Osteocyte (in vitro differentiated cells): ENCODE measurements around the gene TRIO. TPM values are rescaled to one million over a fixed set of nuclear protein-coding genes. Genes with fewer than 3 reads are reported as not detected.

Experiments
- DNase-seq: peaks from one replicate; pipeline ENCODE4 v3.0.0; 2021; ENCODE audit warnings: mixed read lengths; ENCODE audit not compliant: unreplicated experiment; ENCODE audit errors: extremely low spot score
- H3K27ac Mint-ChIP-seq: one replicate; pipeline ENCODE4 v1.8.0; 2021; ENCODE audit warnings: mild to moderate bottlenecking, mixed read lengths; ENCODE audit not compliant: unreplicated experiment
- H3K27me3 Mint-ChIP-seq: one replicate; pipeline ENCODE4 v1.8.0; 2021; ENCODE audit warnings: mixed read lengths; ENCODE audit not compliant: unreplicated experiment
- H3K36me3 Mint-ChIP-seq: one replicate; pipeline ENCODE4 v1.8.0; 2021; ENCODE audit warnings: mixed read lengths; ENCODE audit not compliant: unreplicated experiment
- H3K4me1 Mint-ChIP-seq: one replicate; pipeline ENCODE4 v1.8.0; 2021; ENCODE audit warnings: mixed read lengths; ENCODE audit not compliant: unreplicated experiment
- H3K4me3 Mint-ChIP-seq: one replicate; pipeline ENCODE4 v1.8.0; 2021; ENCODE audit warnings: mild to moderate bottlenecking, moderate library complexity, mixed read lengths; ENCODE audit not compliant: unreplicated experiment
- H3K9me3 Mint-ChIP-seq: one replicate; pipeline ENCODE4 v1.8.0; 2021; ENCODE audit warnings: mixed read lengths; ENCODE audit not compliant: unreplicated experiment
- total RNA-seq: library from RNA; stranded (reverse); gene quantifications from 2 replicates; pipeline ENCODE4 v1.2.1, GENCODE V29; 2021
- TF ChIP-seq, protein P1 (sequence below): fragments of 200-600 bp; sonication (generic); IDR thresholded peaks from 2 replicates; pipeline ENCODE4 v1.5.0; 2021; ENCODE audit warnings: antibody characterized with exemption, mild to moderate bottlenecking, moderate library complexity

TRIO gene
- total RNA-seq, 1 donor from 2014 or later: 336 TPM

DNA sequence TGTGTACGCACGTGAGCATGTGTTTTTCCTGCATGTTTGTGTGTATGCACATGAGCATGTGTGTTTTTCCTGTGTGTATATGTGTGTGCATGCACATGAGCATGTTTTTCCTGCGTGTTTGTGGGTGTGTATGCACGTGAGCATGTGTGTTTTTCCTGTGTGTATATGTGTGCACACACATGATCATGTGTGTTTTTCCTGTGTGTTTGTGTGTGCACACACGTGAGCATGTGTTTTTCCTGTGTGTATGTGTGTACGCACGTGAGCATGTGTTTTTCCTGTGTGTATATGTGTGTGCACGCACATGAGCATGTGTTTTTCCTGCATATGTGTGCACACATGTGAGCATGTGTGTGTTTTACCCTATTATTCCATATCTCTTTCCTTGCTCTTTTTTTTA, 205.9 kb downstream of the TRIO start:
- DNase-seq: no peak
- H3K27ac Mint-ChIP-seq: peak overlapping the region; percentile 28
- peaks cover 16% of the 10 kb centered on the region for H3K4me1 Mint-ChIP-seq
- no peaks in the 10 kb centered on the region for H3K27me3 Mint-ChIP-seq
- peaks cover 24% of the 10 kb centered on the region for H3K36me3 Mint-ChIP-seq
- no peaks in the 10 kb centered on the region for H3K9me3 Mint-ChIP-seq
- TF ChIP-seq, protein P1, sequence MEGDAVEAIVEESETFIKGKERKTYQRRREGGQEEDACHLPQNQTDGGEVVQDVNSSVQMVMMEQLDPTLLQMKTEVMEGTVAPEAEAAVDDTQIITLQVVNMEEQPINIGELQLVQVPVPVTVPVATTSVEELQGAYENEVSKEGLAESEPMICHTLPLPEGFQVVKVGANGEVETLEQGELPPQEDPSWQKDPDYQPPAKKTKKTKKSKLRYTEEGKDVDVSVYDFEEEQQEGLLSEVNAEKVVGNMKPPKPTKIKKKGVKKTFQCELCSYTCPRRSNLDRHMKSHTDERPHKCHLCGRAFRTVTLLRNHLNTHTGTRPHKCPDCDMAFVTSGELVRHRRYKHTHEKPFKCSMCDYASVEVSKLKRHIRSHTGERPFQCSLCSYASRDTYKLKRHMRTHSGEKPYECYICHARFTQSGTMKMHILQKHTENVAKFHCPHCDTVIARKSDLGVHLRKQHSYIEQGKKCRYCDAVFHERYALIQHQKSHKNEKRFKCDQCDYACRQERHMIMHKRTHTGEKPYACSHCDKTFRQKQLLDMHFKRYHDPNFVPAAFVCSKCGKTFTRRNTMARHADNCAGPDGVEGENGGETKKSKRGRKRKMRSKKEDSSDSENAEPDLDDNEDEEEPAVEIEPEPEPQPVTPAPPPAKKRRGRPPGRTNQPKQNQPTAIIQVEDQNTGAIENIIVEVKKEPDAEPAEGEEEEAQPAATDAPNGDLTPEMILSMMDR: no peak
- no peak overlapping the region for H3K4me3 Mint-ChIP-seq

DNA sequence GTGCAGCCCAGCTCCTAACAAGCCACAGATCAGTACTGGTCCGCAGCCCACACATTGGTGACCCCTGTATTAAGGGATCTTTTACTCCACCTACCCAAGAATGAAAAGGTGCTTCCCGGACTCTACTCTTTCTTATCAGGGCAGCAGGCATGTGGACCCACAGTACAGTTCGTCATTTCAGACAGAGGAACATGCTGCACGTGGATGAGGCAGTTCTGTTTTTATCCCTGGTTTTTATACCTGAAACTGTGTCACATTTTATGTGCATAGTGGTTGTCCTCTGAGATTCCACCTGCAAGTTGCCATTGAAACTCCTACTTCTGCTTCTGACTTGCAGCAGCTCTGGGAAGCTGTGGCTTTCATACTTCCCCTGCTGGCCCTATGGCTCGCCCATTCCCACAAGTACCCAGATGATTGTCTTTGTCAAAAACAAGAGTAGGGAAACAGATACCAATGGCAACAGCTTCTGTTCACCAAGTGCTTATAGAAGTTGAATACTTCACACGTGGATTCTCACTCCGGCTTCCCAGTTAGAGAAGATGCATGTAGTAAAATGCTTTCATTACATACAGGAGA, 208.0 kb downstream of the TRIO start:
- Mint-ChIP-seq H3K9me3 (no peaks in the 10 kb centered on the region), H3K36me3 (peaks cover 15% of the 10 kb centered on the region), H3K27ac (peak overlapping the region; percentile 18), H3K4me3 (no peak overlapping the region), H3K4me1 (peaks cover 32% of the 10 kb centered on the region), H3K27me3 (no peaks in the 10 kb centered on the region)
- TF ChIP-seq, protein P1: no peak
- no peak for DNase-seq

DNA sequence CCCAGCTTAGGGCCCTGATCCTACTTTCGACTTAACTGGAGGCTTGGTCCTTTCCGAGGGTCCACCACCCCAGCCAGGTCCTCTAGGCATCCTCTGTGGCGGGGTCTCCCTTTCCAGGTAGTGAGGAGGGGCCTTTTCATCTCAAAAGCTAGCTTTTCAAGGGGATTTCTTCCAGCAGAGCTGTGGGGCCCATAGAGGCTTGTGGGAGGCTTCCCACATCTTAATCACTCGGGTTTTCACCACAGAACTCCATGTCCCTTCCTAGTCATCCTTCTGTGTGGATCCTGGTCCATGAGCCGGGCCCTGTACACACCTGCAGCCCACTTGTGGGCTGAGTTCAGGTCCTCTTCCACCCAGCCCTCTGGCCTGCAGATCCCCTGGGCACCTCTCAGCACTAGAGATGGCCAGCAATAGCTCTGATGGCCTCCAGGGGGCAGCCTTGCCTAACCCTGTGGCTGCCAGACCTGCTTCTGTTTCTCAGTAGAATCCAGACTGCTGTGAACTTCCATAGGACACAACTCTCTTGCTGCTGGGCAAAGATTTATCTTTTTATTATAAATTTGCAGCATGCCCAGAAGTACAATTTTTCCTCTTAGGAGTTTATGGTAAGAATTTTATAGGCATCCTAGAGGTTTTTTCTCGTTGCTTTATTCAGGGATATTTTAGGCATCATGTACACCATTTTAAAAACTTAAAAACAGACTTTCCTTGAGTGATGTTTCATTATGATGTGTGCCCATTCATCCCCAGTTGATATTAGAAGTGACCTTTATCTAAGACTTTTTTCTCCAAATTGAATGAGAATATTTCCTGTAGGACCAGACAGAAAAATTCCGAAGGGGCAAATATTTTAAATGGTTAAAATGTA, 208.9 kb downstream of the TRIO start:
- Mint-ChIP-seq H3K4me3 (no peak overlapping the region), H3K27ac (peak overlapping the region; percentile 54)

DNA sequence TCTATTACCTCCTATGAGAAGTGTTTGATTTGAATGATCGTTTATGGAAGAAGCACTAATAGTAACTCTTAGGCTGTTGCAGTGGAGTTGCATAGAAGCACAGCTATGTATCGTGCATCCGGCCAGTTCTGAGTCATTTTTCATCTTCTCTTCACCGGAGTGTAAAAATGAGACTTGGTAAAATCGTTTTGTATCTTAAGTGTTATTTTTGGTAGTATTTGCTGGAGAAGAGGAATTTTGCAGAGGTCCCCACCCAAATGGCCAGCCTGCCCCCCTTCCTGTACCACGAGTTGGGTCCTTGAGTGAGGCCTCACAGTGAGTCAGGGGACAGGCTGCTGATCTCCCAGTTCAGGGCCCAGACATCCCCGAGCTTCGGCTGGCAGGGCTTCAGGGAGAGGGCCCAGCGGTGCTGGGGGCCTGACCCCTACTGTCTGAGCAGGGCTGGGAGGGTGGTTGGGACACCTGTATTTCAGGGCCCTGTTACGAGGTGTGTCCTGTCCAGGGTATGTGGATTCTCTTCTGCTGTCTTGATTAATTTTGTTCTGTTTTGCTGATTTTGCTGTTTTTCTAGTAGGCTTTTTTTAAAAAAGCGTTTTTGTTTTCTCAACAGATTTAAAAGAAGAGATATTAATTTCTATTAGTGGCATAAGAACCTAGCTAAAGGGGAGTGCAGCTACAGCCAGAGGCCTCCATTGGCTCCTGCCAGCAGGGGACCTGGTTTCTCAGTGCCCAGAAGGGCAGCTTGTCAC, 210.8 kb downstream of the TRIO start:
- no peaks in the 10 kb centered on the region for H3K27me3 Mint-ChIP-seq
- peaks cover 51% of the 10 kb centered on the region for H3K4me1 Mint-ChIP-seq
- TF ChIP-seq, protein P1: no peak
- H3K4me3 Mint-ChIP-seq: no peak overlapping the region
- H3K9me3 Mint-ChIP-seq: no peaks in the 10 kb centered on the region
- peaks cover 8% of the 10 kb centered on the region for H3K36me3 Mint-ChIP-seq
- peak overlapping the region; percentile 62 for H3K27ac Mint-ChIP-seq
- no peak for DNase-seq

More for the DNA sequence above, 208.9 kb downstream of the TRIO start:
- DNase-seq: no peak
- Mint-ChIP-seq H3K4me1 (peaks cover 38% of the 10 kb centered on the region), H3K36me3 (peaks cover 10% of the 10 kb centered on the region), H3K9me3 (no peaks in the 10 kb centered on the region), H3K27me3 (no peaks in the 10 kb centered on the region)
- TF ChIP-seq, protein P1: peak; percentile 95
